GM19099 (cell line): ENCODE results near the gene SCCPDH.

Experiments used
- POLR2A ChIP-seq: IDR thresholded peaks from 3 replicates; pipeline ENCODE4 v1.6.1; 2011; ENCODE audit warnings: low read depth; ENCODE audit not compliant: insufficient read length; ENCODE audit errors: extremely low read depth

Gene SCCPDH

GRCh38 chr1:246798107-246798506 is 73.9 kb downstream of the SCCPDH start:
- TF ChIP-seq POLR2A = no peak

GRCh38 chr1:246798606-246799496 is 74.6 kb downstream of the SCCPDH start:
- TF ChIP-seq POLR2A = no peak

- TF ChIP-seq POLR2A = no peak
Measured at GRCh38 chr1:246800356-246800755, 76.1 kb downstream of the SCCPDH start.

DNA sequence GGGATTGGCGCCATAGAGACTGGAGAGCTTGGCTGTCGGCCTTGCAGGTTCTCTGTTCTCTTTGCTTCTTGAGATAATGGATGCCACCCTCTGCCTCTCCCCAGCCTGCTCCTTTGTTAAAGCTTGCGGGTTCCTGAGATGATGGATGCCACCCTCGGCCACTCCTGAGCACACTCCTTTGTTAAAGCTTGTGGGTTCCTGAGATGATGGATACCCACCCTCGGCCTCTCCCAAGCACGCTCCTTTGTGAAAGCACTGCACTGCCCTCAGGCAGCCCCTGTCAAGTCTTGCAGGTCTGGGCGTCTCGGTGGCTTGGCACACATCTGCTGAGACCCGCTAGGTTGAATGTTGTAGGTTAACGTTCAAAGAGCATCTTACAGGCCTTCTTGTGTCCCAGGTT is 76.5 kb downstream of the SCCPDH start:
- TF ChIP-seq POLR2A = no peak

DNA sequence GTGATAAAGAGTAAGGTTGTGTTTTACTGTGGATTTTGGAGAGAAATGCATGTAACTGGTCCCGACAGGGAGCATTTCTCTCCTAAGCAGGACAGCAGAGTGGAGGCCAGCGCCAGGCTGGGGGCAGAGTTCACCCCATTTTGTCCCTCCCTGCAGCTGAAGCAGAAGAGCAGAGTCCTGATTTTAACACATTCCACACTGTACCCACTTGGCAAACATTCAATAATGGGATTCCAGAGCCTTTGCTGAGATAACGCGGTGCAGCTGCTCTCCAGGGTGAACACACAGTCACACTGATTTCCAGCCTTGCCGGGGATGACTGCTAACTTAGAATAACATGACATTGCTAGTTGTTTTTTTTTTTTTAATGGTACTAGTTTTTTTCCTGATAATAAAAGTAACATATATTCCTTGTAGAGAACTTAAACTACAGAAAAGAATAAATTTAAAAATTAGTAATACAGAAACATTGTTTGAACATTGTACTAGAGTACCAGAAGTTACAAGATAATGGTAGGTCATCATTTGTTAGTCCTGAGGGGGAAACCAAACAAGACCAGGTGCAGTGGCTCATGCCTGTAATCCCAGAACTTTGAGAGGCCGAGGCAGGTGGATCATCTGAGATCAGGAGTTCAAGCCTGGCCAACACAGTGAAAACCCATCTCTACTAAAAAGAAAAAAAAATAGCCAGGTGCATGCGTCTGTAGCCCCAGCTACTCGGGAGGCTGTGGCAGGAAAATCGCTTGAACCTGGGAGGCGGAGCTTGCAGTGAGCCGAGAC is 77.2 kb downstream of the SCCPDH start:
- no peak for TF ChIP-seq POLR2A

DNA sequence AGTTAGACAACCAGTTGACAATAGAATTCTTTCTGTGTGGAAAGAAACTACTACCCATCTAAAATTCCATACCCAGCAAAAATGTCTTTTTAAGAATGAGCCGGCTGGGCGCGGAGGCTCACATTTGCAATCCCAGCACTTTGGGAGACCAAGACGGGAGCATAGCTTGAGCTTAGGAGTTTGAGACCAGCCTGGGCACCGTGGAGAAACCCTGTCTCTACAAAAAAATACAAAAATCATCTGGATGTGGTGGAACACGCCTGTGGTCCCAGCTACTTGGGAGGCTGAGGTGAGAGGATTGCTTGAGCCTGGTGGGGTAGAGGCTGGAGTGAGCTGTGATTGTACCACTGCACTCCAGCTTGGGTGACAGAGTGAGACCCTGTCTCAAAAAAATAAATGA is 79.2 kb downstream of the SCCPDH start:
- no peak for TF ChIP-seq POLR2A

GRCh38 chr1:246803883-246804282 is 79.7 kb downstream of the SCCPDH start:
- no peak for TF ChIP-seq POLR2A

- no peak for TF ChIP-seq POLR2A
Measured at GRCh38 chr1:246805135-246805716, 81.0 kb downstream of the SCCPDH start.

- no peak for TF ChIP-seq POLR2A
Measured at GRCh38 chr1:246809473-246809872, 85.3 kb downstream of the SCCPDH start.

DNA sequence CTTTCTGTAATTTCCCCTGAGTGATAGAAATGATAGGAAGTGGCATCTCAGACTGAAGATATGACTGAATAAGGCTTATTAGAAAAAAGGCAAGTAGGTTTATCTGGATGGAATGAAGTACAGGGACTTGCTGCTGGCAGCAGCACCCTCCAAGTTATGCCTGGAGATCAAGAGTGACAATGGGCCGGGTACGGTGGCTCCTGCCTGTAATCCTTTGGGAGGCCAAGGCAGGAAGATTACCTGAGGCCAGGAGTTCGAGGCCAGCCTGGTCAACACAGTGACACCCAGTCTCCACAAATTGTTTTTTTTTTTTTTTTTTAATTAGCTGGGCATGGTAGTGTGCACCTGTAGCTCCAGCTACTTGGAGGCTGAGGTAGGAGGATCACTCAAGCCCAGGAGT is 87.8 kb downstream of the SCCPDH start:
- no peak for TF ChIP-seq POLR2A

- TF ChIP-seq POLR2A = no peak
Measured at GRCh38 chr1:246814890-246815289, 90.7 kb downstream of the SCCPDH start.

GRCh38 chr1:246815693-246816270 is 91.6 kb downstream of the SCCPDH start:
- TF ChIP-seq POLR2A = no peak
